Upper lobe of left lung (tissue), 6 donors: ENCODE data around the gene CABLES1. TPM values are rescaled to one million over a fixed set of nuclear protein-coding genes. Genes with fewer than 3 reads are reported as not detected.
A peak's percentile ranks its signal among the peaks of the same experiment; 100 is the strongest.

ENCODE experiments used
- ATAC-seq, 2 donors: fragments of 200-7000 bp; cut with Tn5 transposase; one replicate each; pipeline ENCODE4 v1.9.1; 2022; ENCODE audit warnings: mild to moderate bottlenecking in 2 of 2, moderate library complexity in 2 of 2; ENCODE audit not compliant: low FRiP score in 2 of 2
- DNase-seq, 2 donors: peaks; one replicate each; pipeline ENCODE4 v3.0.0-alpha.2; 2019 to 2020
- H3K27ac ChIP-seq, 4 donors: fragments of 200-600 bp; sonication (generic); one replicate each; pipeline ENCODE4 v1.5.1; 2016 to 2019
- H3K27me3 ChIP-seq, 4 donors: fragments of 200-600 bp; sonication (generic); one replicate each; pipeline ENCODE4 v1.5.1; 2017 to 2019
- H3K36me3 ChIP-seq, 4 donors: fragments of 200-600 bp; sonication (generic); one replicate each; pipeline ENCODE4 v1.5.1; 2016 to 2019
- H3K4me1 ChIP-seq, 4 donors: fragments of 200-600 bp; sonication (generic); one replicate each; pipeline ENCODE4 v1.5.1; 2018 to 2019
- H3K4me3 ChIP-seq, 4 donors: fragments of 200-600 bp; sonication (generic); one replicate each; pipeline ENCODE4 v1.5.1; 2017 to 2019; ENCODE audit warnings: mild to moderate bottlenecking in 2 of 4, moderate library complexity in 1 of 4
- H3K9me3 ChIP-seq, 4 donors: fragments of 200-600 bp; sonication (generic); one replicate each; pipeline ENCODE4 v1.5.1; 2018 to 2019
- CTCF ChIP-seq, 6 experiments: fragments of 450-650 bp in 4 of 6; fragments of 200-600 bp in 2 of 6; sonication (generic) in 2 of 6; IDR thresholded peaks; one replicate each; pipeline ENCODE4 v1.5.1; 2016 to 2019; ENCODE audit warnings: antibody characterized with exemption in 6 of 6
- EP300 ChIP-seq, 4 donors: sonication (generic); formaldehyde crosslinking; IDR thresholded peaks; one replicate each; pipeline ENCODE4 v1.5.1; 2017; ENCODE audit warnings: antibody characterized with exemption in 4 of 4, control low read depth in 2 of 4
- POLR2A ChIP-seq, 4 donors: fragments of 450-650 bp; IDR thresholded peaks; one replicate each; pipeline ENCODE4 v1.5.1; 2016 to 2017; ENCODE audit warnings: antibody characterized with exemption in 4 of 4, mild to moderate bottlenecking in 2 of 4
- POLR2AphosphoS5 ChIP-seq, 2 donors: sonication (generic); formaldehyde crosslinking; IDR thresholded peaks; one replicate each; pipeline ENCODE4 v1.5.1; 2017; ENCODE audit warnings: antibody characterized with exemption in 2 of 2
- whole genome bisulfite sequencing, 2 donors: methylation state at CpG; one replicate each; pipeline ENCODE4 v1.1.5; 2017 to 2018; 5-methylcytosine and 5-hydroxymethylcytosine counted together
- total RNA-seq, 6 donors: library from RNA; depleted of rRNA in 4 of 6; stranded (reverse); fragments of >200 nt in 4 of 6; gene quantifications; one replicate each; pipeline versions ENCODE4 v1.1.0 to v1.2.1, GENCODE V29; 2016 to 2021
- donor health status: DM: no; HTN: no; CAD: no; lungs with moderate emphysema.
- donor health status: DM: no; HTN: yes; CAD: no; lungs with severe emphysema.

CABLES1 gene
- total RNA-seq, 6 donors from 2014 or later, result 24.6 to 63.9 (median 40.9) TPM

- H3K9me3 ChIP-seq, result no peaks in the 10 kb centered on the region
- no peak for DNase-seq
- no peaks in the 10 kb centered on the region for H3K27me3 ChIP-seq
- H3K4me3 ChIP-seq, result no peak overlapping the region
- TF ChIP-seq EP300 (IDR thresholded peaks at IDR 0.05), result no peak
- TF ChIP-seq CTCF (IDR thresholded peaks at IDR 0.05), result no peak
- TF ChIP-seq POLR2A (IDR thresholded peaks at IDR 0.05), result no peak
- no peak for TF ChIP-seq POLR2AphosphoS5 (IDR thresholded peaks at IDR 0.05)
- H3K27ac ChIP-seq, result no peak overlapping the region
- ATAC-seq, result no peak
- 80 to 92% methylated on average over 7 of the region's 7 CpGs for WGBS, 2 donors
- H3K36me3 ChIP-seq, result no peaks in the 10 kb centered on the region
- peaks cover 0 to 3% (median 0%) of the 10 kb centered on the region in 4 donors for H3K4me1 ChIP-seq
Observed at GRCh38 chr18:23169673-23170044, 34.4 kb downstream of the CABLES1 start.

- no peak overlapping the region for H3K4me3 ChIP-seq
- H3K4me1 ChIP-seq, result peaks cover 0 to 3% (median 0%) of the 10 kb centered on the region in 4 donors
- no peak for DNase-seq
- ATAC-seq, result peak in 1 of 2 donors; percentile 35
- no peak overlapping the region for H3K27ac ChIP-seq
- WGBS, 2 donors, result 86 to 95% methylated on average over 7 of the region's 7 CpGs
- TF ChIP-seq POLR2AphosphoS5 (IDR thresholded peaks at IDR 0.05) (no peak), CTCF (IDR thresholded peaks at IDR 0.05) (no peak), EP300 (IDR thresholded peaks at IDR 0.05) (no peak), POLR2A (IDR thresholded peaks at IDR 0.05) (no peak)
- H3K27me3 ChIP-seq, result no peaks in the 10 kb centered on the region
- H3K36me3 ChIP-seq, result no peaks in the 10 kb centered on the region
- H3K9me3 ChIP-seq, result no peaks in the 10 kb centered on the region
Observed at GRCh38 chr18:23170137-23170536, 34.9 kb downstream of the CABLES1 start.

- TF ChIP-seq POLR2AphosphoS5 (IDR thresholded peaks at IDR 0.05), result no peak
- TF ChIP-seq CTCF (IDR thresholded peaks at IDR 0.05), result no peak
- no peak for TF ChIP-seq EP300 (IDR thresholded peaks at IDR 0.05)
- no peak for TF ChIP-seq POLR2A (IDR thresholded peaks at IDR 0.05)
- H3K9me3 ChIP-seq, result no peaks in the 10 kb centered on the region
- peaks cover 0 to 3% (median 0%) of the 10 kb centered on the region in 4 donors for H3K4me1 ChIP-seq
- no peak for ATAC-seq
- 75 to 88% methylated on average over 9 of the region's 9 CpGs for WGBS, 2 donors
- no peaks in the 10 kb centered on the region for H3K36me3 ChIP-seq
- no peak for DNase-seq
- no peak overlapping the region for H3K4me3 ChIP-seq
- no peaks in the 10 kb centered on the region for H3K27me3 ChIP-seq
- no peak overlapping the region for H3K27ac ChIP-seq
Observed at GRCh38 chr18:23171581-23172156, 36.4 kb downstream of the CABLES1 start.

- TF ChIP-seq CTCF (IDR thresholded peaks at IDR 0.05), result no peak
- no peak for TF ChIP-seq EP300 (IDR thresholded peaks at IDR 0.05)
- no peak for TF ChIP-seq POLR2AphosphoS5 (IDR thresholded peaks at IDR 0.05)
- no peak for TF ChIP-seq POLR2A (IDR thresholded peaks at IDR 0.05)
Observed at GRCh38 chr18:23172591-23173380, 37.5 kb downstream of the CABLES1 start.

More at GRCh38 chr18:23172591-23173380, 37.5 kb downstream of the CABLES1 start:
- Histone ChIP-seq H3K9me3 (no peaks in the 10 kb centered on the region), H3K4me3 (no peak overlapping the region), H3K4me1 (peaks cover 0 to 5% (median 1%) of the 10 kb centered on the region in 4 donors), H3K27me3 (no peaks in the 10 kb centered on the region), H3K36me3 (no peaks in the 10 kb centered on the region), H3K27ac (no peak overlapping the region)
- ATAC-seq (no peak), DNase-seq (no peak)
- WGBS, 2 donors, result 89 to 91% methylated on average over 14 of the region's 14 CpGs
